NCI-H1417 (cell line): ENCODE data around the gene ZNF319.
A peak's percentile ranks its signal among the peaks of the same experiment; 100 is the strongest.
"Not testable (repeated sequence)": the region's sequence is repeated elsewhere in the genome, so short reads cannot be mapped to it uniquely, and the experiment has no call there.

ENCODE experiments used
- DNase-seq, 3 experiments: peaks; one replicate each; lab custom pipeline; 2025; lab: John Stamatoyannopoulos, UW

The ZNF319 gene

GRCh38 chr16:57998486-57998885 lies 2.0 kb downstream of the ZNF319 start:
- no peak for DNase-seq

GRCh38 chr16:57997528-57998265 lies 2.8 kb downstream of the ZNF319 start:
- no peak for DNase-seq

- no peak for DNase-seq
Measured at GRCh38 chr16:57997176-57997527, 3.3 kb downstream of the ZNF319 start.

- DNase-seq, result no peak
Measured at GRCh38 chr16:57996406-57997175, 3.9 kb downstream of the ZNF319 start.

GRCh38 chr16:57995721-57996405 lies 4.6 kb downstream of the ZNF319 start:
- DNase-seq, result no peak

- peak in 2 of 3 experiments; percentile 1 to 20 for DNase-seq
Measured at GRCh38 chr16:57994778-57995177, 5.7 kb downstream of the ZNF319 start.

- no peak for DNase-seq
Measured at GRCh38 chr16:57994361-57994760, 6.1 kb downstream of the ZNF319 start.

- no peak for DNase-seq
Measured at GRCh38 chr16:57993897-57994296, 6.6 kb downstream of the ZNF319 start.

GRCh38 chr16:57993438-57993837 lies 7.0 kb downstream of the ZNF319 start:
- DNase-seq, result peak in 2 of 3 experiments; percentile 56 to 85

- no peak for DNase-seq
Measured at GRCh38 chr16:57992084-57992483, 8.4 kb downstream of the ZNF319 start.

GRCh38 chr16:57991551-57992059 lies 8.9 kb downstream of the ZNF319 start:
- DNase-seq, result no peak

GRCh38 chr16:57988929-57989328 lies 11.5 kb downstream of the ZNF319 start:
- DNase-seq, result peak in 2 of 3 experiments; percentile 15 to 21

- DNase-seq, result no peak
Measured at GRCh38 chr16:57987441-57988177, 12.9 kb downstream of the ZNF319 start.

GRCh38 chr16:57986196-57986595 lies 14.3 kb downstream of the ZNF319 start:
- DNase-seq, result no peak

- DNase-seq, result no peak
Measured at GRCh38 chr16:57985204-57986181, 15.0 kb downstream of the ZNF319 start.

GRCh38 chr16:57984443-57985203 lies 15.8 kb downstream of the ZNF319 start:
- DNase-seq, result no peak

- DNase-seq, result no peak
Measured at GRCh38 chr16:57982385-57982784, 18.1 kb downstream of the ZNF319 start.

GRCh38 chr16:57981636-57982035 lies 18.8 kb downstream of the ZNF319 start:
- DNase-seq, result no peak

GRCh38 chr16:57979006-57979585 lies 21.4 kb downstream of the ZNF319 start:
- DNase-seq, result no peak

- DNase-seq, result not testable (repeated sequence)
Measured at GRCh38 chr16:57978070-57978465, 22.4 kb downstream of the ZNF319 start.
